ENCODE results near the gene ATXN7L1.

ATXN7L1 gene

GRCh38 chr7:105822806-105823205 lies 53.6 kb downstream of the ATXN7L1 start:
- FAIRE-seq: no peak

- no peak for FAIRE-seq
These were observed 54.9 kb downstream of the ATXN7L1 start for GRCh38 chr7:105821527-105821926.

- FAIRE-seq: no peak
These were observed 55.9 kb downstream of the ATXN7L1 start for GRCh38 chr7:105820363-105821066.

GRCh38 chr7:105819559-105819958 lies 56.8 kb downstream of the ATXN7L1 start:
- FAIRE-seq: no peak

GRCh38 chr7:105816954-105817615 lies 59.3 kb downstream of the ATXN7L1 start:
- no peak for FAIRE-seq

GRCh38 chr7:105816266-105816843 lies 60.0 kb downstream of the ATXN7L1 start:
- FAIRE-seq: no peak

GRCh38 chr7:105815576-105815975 lies 60.8 kb downstream of the ATXN7L1 start:
- no peak for FAIRE-seq

GRCh38 chr7:105814481-105814880 lies 61.9 kb downstream of the ATXN7L1 start:
- no peak for FAIRE-seq

- FAIRE-seq: no peak
These were observed 65.1 kb downstream of the ATXN7L1 start for GRCh38 chr7:105811189-105811847.

- no peak for FAIRE-seq
These were observed 65.8 kb downstream of the ATXN7L1 start for GRCh38 chr7:105810556-105810955.

- FAIRE-seq: no peak
These were observed 67.5 kb downstream of the ATXN7L1 start for GRCh38 chr7:105808703-105809590.

- FAIRE-seq: no peak
These were observed 68.2 kb downstream of the ATXN7L1 start for GRCh38 chr7:105808209-105808608.

GRCh38 chr7:105807448-105807762 lies 69.0 kb downstream of the ATXN7L1 start:
- FAIRE-seq: no peak

- FAIRE-seq: no peak
These were observed 69.6 kb downstream of the ATXN7L1 start for GRCh38 chr7:105806592-105807447.

GRCh38 chr7:105805447-105806019 lies 70.9 kb downstream of the ATXN7L1 start:
- no peak for FAIRE-seq

GRCh38 chr7:105803429-105803736 lies 73.0 kb downstream of the ATXN7L1 start:
- no peak for FAIRE-seq

GRCh38 chr7:105802604-105803428 lies 73.6 kb downstream of the ATXN7L1 start:
- no peak for FAIRE-seq

GRCh38 chr7:105800849-105801534 lies 75.4 kb downstream of the ATXN7L1 start:
- no peak for FAIRE-seq

- no peak for FAIRE-seq
These were observed 76.0 kb downstream of the ATXN7L1 start for GRCh38 chr7:105800442-105800841.

- FAIRE-seq: no peak
These were observed 76.7 kb downstream of the ATXN7L1 start for GRCh38 chr7:105799677-105800076.

All from A204.1 (cell line).